NB4 (cell line): ENCODE results near the gene MCF2L.
A peak's percentile ranks its signal among the peaks of the same experiment; 100 is the strongest.

ENCODE experiments used
- DNase-seq: peaks from one replicate; pipeline ENCODE4 v3.0.0; 2010; ENCODE audit warnings: low read depth
- H3K4me3 ChIP-seq: one replicate; pipeline ENCODE4 v1.5.1; 2011; ENCODE audit warnings: mild to moderate bottlenecking, low read depth, low read length, moderate library complexity
- MYC ChIP-seq: IDR thresholded peaks from 2 replicates; pipeline ENCODE4 v1.6.1; 2011; ENCODE audit warnings: low read depth, low read length
- POLR2A ChIP-seq: IDR thresholded peaks from 2 replicates; pipeline ENCODE4 v1.6.1; 2011; ENCODE audit warnings: mild to moderate bottlenecking; ENCODE audit not compliant: insufficient read length; ENCODE audit errors: extremely low read depth
- TF ChIP-seq, protein P1 (sequence below): IDR thresholded peaks from 2 replicates; pipeline ENCODE4 v1.6.1; 2011; ENCODE audit warnings: low read depth, low read length
- TF ChIP-seq, protein P2 (sequence below): IDR thresholded peaks from one replicate; pipeline ENCODE4 v1.5.1; 2012; ENCODE audit warnings: low read depth, low read length

Gene MCF2L

DNA sequence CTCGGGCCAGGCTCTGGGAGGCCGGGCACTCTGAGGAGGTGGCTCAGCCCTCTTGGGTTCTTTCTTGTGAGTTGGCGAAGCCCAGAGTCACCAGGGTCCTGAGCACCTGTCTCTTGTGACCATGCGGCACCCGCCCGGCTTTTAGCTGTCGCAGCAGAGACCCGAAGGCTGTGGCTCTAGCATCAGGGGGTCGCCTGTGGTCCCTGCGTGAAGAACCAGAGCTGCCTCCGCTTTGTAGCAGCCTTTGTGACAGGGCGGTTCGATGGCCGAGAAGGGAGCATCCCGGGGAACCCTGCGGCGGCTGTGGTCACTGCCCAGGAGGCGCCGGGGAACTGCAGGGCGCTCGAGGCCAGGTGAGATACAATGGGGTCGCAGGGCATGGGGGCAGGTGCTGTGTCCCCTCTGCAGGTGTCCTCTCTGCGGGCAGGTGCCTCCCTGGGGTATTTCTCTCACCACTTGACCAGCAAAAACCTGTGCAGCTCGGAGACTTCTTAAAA is 10.4 kb downstream of the MCF2L start:
- TF ChIP-seq, protein P1, sequence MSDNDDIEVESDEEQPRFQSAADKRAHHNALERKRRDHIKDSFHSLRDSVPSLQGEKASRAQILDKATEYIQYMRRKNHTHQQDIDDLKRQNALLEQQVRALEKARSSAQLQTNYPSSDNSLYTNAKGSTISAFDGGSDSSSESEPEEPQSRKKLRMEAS: no peak
- TF ChIP-seq, protein P2, sequence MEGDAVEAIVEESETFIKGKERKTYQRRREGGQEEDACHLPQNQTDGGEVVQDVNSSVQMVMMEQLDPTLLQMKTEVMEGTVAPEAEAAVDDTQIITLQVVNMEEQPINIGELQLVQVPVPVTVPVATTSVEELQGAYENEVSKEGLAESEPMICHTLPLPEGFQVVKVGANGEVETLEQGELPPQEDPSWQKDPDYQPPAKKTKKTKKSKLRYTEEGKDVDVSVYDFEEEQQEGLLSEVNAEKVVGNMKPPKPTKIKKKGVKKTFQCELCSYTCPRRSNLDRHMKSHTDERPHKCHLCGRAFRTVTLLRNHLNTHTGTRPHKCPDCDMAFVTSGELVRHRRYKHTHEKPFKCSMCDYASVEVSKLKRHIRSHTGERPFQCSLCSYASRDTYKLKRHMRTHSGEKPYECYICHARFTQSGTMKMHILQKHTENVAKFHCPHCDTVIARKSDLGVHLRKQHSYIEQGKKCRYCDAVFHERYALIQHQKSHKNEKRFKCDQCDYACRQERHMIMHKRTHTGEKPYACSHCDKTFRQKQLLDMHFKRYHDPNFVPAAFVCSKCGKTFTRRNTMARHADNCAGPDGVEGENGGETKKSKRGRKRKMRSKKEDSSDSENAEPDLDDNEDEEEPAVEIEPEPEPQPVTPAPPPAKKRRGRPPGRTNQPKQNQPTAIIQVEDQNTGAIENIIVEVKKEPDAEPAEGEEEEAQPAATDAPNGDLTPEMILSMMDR: no peak
- TF ChIP-seq POLR2A: no peak
- H3K4me3 ChIP-seq: no peak overlapping the region
- DNase-seq: no peak

DNA sequence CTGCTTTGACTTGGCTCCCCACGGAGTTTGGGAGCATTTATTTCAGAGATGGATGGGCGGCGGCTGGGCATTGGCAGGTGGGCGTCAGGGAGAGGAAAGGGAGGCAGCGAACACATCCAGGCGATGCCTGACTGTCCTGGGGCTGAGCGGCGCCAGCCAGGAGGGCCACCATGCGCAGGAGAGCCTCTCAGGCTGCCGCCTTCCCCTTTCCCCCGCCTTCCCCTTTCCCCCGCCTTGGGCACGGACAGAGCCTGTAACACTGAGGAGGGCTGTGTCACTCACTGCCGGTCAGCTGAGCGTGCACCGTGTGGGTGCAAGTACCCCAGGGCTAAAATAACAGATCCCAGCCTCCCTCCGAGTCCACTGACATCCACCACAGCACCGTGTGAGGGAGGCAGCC is 11.4 kb downstream of the MCF2L start:
- no peak overlapping the region for H3K4me3 ChIP-seq
- DNase-seq: peak; percentile 39
- TF ChIP-seq MYC (no peak), POLR2A (no peak)
- TF ChIP-seq, protein P1: no peak
- TF ChIP-seq, protein P2: no peak

DNA sequence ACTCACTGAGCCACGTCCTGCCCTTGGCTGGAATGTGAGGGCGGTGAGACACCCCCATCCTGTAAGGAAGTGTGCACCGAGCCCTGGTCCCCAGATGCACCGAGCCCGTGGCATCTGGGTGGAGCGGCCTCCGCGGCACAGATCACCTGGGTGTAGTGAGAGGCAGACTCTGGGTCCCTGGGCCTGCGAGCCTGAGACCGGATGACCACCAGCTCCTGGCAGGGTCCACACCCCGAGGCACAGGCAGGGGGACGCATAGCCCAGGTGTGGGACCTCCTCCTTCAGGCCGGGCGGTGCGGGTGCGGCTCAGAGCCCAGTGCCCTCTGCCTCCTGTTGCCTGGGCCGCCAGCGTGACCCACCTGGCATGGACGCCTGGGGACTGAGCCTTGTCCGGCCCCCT is 12.4 kb downstream of the MCF2L start:
- no peak overlapping the region for H3K4me3 ChIP-seq
- TF ChIP-seq, protein P2: no peak
- DNase-seq: no peak

DNA sequence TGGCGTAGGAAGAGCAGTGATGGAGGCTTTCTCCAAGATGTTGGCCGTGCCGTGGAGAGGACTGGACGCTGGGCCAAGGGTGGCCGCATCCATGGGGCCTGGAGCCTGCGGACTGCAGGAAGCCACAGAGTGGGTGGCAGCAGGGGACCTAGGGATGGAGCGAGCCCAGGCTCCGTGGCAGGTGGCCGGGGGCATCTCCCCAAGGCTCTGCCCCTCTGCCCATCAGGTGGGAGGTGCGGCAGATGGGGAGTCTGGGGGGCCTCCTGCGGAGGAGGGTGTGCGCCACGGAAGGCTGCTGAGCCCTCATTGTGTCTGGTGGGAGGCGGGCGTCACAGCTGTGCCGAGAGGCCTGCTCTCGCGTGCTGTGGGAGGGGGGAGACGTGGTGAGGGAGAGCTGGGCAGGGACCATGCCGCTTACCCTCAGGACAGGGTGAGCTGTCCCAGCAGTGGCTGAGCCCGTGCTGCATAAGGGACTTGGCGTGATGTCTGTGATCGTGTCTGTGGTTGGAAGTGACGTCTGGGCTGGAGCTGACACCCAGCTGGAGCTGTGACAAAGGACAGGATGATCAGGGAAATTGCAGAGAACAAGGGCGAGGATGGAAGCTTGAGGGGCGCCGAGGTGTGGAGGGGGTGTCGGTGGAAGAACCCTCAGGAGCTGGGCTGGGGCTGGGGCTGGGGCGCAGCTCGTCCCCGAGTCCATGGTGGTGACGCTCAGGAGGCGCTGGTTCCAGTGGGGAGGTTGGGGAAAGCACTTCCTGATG is 13.4 kb downstream of the MCF2L start:
- H3K4me3 ChIP-seq: no peak overlapping the region
- no peak for DNase-seq
- TF ChIP-seq POLR2A (no peak), MYC (no peak)
- TF ChIP-seq, protein P2: no peak
- TF ChIP-seq, protein P1: no peak

DNA sequence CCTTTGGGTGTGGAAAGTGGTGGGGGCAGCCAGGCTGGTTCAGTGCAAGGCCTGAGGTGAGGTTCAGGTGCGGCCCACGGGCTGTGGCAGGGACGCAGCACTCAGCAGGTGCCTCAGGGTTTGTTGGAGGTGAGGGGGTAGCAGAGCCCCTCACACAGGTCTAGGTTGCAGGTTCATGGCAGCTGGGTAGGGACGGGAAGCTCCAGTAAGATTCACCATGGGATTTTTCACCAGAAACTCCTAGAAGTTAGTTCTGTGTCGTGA is 14.0 kb downstream of the MCF2L start:
- no peak overlapping the region for H3K4me3 ChIP-seq
- DNase-seq: no peak
- TF ChIP-seq POLR2A (no peak), MYC (no peak)
- TF ChIP-seq, protein P1: no peak
- TF ChIP-seq, protein P2: no peak

DNA sequence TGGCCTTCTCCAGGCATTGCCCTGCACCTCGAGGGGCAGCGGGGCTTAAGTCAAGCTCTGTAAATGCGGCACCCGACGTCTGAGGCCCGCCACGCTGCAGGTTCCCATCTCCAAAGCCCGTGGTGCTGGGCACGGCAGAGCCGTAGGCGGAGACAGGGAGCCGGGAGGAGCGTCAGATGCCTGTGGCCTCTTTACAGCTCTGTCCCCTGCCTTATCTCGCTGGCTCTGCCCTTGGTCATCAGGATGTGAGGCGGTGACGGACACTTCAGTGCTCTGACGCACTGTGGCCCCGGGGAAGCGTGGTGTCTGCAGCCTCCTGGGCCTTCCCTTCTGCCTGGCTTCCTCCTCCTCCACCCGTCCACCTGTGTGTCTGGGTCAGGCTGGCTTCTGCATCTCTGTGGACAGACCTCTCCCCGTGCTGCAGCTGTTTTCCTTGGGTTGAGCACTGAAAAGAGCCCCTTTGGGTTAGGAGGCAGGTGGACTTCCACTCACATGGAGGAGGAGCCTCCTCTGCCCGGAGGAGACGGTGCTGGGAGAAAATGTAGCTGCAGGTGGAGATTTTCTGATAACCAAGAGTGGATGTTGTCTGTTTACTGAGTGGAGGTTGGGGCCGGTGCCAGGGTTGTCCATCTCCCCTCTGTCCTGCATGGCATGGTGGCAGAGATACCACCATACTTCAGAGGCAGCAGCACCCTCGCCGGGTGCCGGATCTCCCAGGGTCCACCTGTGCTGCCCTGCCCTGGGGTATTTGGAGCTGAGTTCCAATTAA is 14.6 kb downstream of the MCF2L start:
- DNase-seq: no peak
- TF ChIP-seq MYC: no peak
- TF ChIP-seq, protein P2: no peak
- TF ChIP-seq, protein P1: no peak
- TF ChIP-seq POLR2A: no peak

More for the DNA sequence above, 14.6 kb downstream of the MCF2L start:
- H3K4me3 ChIP-seq: no peak overlapping the region
